ENCODE data around the gene GAL3ST3.

- TF ChIP-seq CTCF (IDR thresholded peaks at IDR 0.05) (no peak), POLR2AphosphoS5 (IDR thresholded peaks at IDR 0.05) (no peak), EP300 (IDR thresholded peaks at IDR 0.05) (no peak)
Measured at GRCh38 chr11:66013762-66014100, 35.2 kb downstream of the GAL3ST3 start.
